Lower leg skin (tissue), 4 donors: ENCODE results near the gene ITPKB. TPM values are rescaled to one million over a fixed set of nuclear protein-coding genes. Genes with fewer than 3 reads are reported as not detected.

Experiments used
- DNase-seq, 2 donors: peaks; one replicate each; pipeline ENCODE4 v3.0.0-alpha.2; 2019; ENCODE audit warnings: low spot score in 2 of 2
- H3K4me3 ChIP-seq: fragments of 200-600 bp; sonication (generic); 2 replicates; pipeline ENCODE4 v1.5.1; 2017; ENCODE audit warnings: mild to moderate bottlenecking, low read depth; ENCODE audit not compliant: poor library complexity, severe bottlenecking
- CTCF ChIP-seq, 3 donors: fragments of 450-650 bp; IDR thresholded peaks; one replicate each; pipeline ENCODE4 v1.5.1; 2016; ENCODE audit warnings: antibody characterized with exemption in 3 of 3, mild to moderate bottlenecking in 3 of 3, moderate library complexity in 2 of 3
- POLR2A ChIP-seq, 2 donors: fragments of 450-650 bp; IDR thresholded peaks; one replicate each; pipeline ENCODE4 v1.6.1; 2016 to 2017; ENCODE audit warnings: antibody characterized with exemption in 2 of 2, mild to moderate bottlenecking in 1 of 2, moderate library complexity in 1 of 2
- WGBS, 2 donors: methylation state at CpG; one replicate each; pipeline ENCODE4 v1.1.5; 2018; 5-methylcytosine and 5-hydroxymethylcytosine counted together
- intact Hi-C: fragments of 100-400 bp; cut with DNase I; formaldehyde crosslinking; loops from one replicate; pipeline ENCODE4 v1.15.0; 2023; ENCODE audit warnings: low total_unique reads
- total RNA-seq, 4 donors: library from RNA; depleted of rRNA; stranded (reverse); fragments of >200 nt; gene quantifications; one replicate each; pipeline ENCODE4 v1.1.0, GENCODE V29; 2016

Gene ITPKB
- total RNA-seq, 4 donors from 2014 or later: 39.3 to 57.2 (median 44.1) TPM

GRCh38 chr1:226611301-226611700 lies 127.8 kb downstream of the ITPKB start:
- intact Hi-C loops: no loop called here

GRCh38 chr1:226610671-226611070 lies 128.4 kb downstream of the ITPKB start:
- intact Hi-C loops: no loop called here
- TF ChIP-seq CTCF (IDR thresholded peaks at IDR 0.05): no peak
- TF ChIP-seq POLR2A (IDR thresholded peaks at IDR 0.05): no peak

More at GRCh38 chr1:226611301-226611700, 127.8 kb downstream of the ITPKB start:
- TF ChIP-seq CTCF (IDR thresholded peaks at IDR 0.05) (no peak), POLR2A (IDR thresholded peaks at IDR 0.05) (no peak)
- WGBS, 2 donors: 60 to 68% methylated on average over 8 of the region's 8 CpGs
- DNase-seq: peak in 1 of 2 donors; percentile 68
- H3K4me3 ChIP-seq: no peak overlapping the region

GRCh38 chr1:226609836-226610455 lies 129.1 kb downstream of the ITPKB start:
- intact Hi-C loops: no loop called here
- TF ChIP-seq POLR2A (IDR thresholded peaks at IDR 0.05) (no peak), CTCF (IDR thresholded peaks at IDR 0.05) (no peak)
- peak in 1 of 2 donors; percentile 49 for DNase-seq
- WGBS, 2 donors: 68 to 83% methylated on average over 11 of the region's 11 CpGs
- no peak overlapping the region for H3K4me3 ChIP-seq

More at GRCh38 chr1:226610671-226611070, 128.4 kb downstream of the ITPKB start:
- no peak overlapping the region for H3K4me3 ChIP-seq
- DNase-seq: peak in 1 of 2 donors; percentile 54
- 93 to 94% methylated on average over 7 of the region's 7 CpGs for WGBS, 2 donors

- no peak overlapping the region for H3K4me3 ChIP-seq
- DNase-seq: no peak
- TF ChIP-seq POLR2A (IDR thresholded peaks at IDR 0.05): no peak
- no peak for TF ChIP-seq CTCF (IDR thresholded peaks at IDR 0.05)
- WGBS, 2 donors: 61 to 69% methylated on average over 18 of the region's 18 CpGs
- intact Hi-C loops: no loop called here
Measured at GRCh38 chr1:226608699-226609505, 130.2 kb downstream of the ITPKB start.

GRCh38 chr1:226607821-226608220 lies 131.3 kb downstream of the ITPKB start:
- intact Hi-C loops: no loop called here
- no peak overlapping the region for H3K4me3 ChIP-seq
- no peak for DNase-seq
- TF ChIP-seq CTCF (IDR thresholded peaks at IDR 0.05) (no peak), POLR2A (IDR thresholded peaks at IDR 0.05) (no peak)
- 93 to 100% methylated on average over 1 of the region's 1 CpG for WGBS, 2 donors
